OCI-LY1 (cell line): ENCODE data around the gene PDHX.

Experiments used
- H2AFZ ChIP-seq: fragments of 200-600 bp; sonication (generic), shearing (Covaris generic); 2 replicates; pipeline ENCODE4 v1.6.0; 2014; ENCODE audit warnings: antibody characterized with exemption, mild to moderate bottlenecking, low read length
- H3F3A ChIP-seq: fragments of 200-600 bp; sonication (generic), shearing (Covaris generic); 2 replicates; pipeline ENCODE4 v1.6.0; 2014; ENCODE audit warnings: mild to moderate bottlenecking, antibody characterized with exemption, low read length, moderate library complexity; ENCODE audit not compliant: insufficient read depth
- H3K27ac ChIP-seq: fragments of 200-600 bp; sonication (generic); 2 replicates; pipeline ENCODE4 v1.5.1; 2014; ENCODE audit warnings: low read length, mixed run types, mild to moderate bottlenecking, low read depth; ENCODE audit not compliant: poor library complexity, severe bottlenecking
- H3K27me3 ChIP-seq: fragments of 200-600 bp; sonication (generic); 2 replicates; pipeline ENCODE4 v1.6.0; 2014; ENCODE audit warnings: antibody characterized with exemption, mild to moderate bottlenecking, low read length, moderate library complexity; ENCODE audit not compliant: insufficient read depth
- H3K36me3 ChIP-seq: fragments of 200-600 bp; sonication (generic); 2 replicates; pipeline ENCODE4 v1.6.1; 2014; ENCODE audit warnings: mild to moderate bottlenecking, antibody characterized with exemption, low read length, moderate library complexity, mixed read lengths; ENCODE audit not compliant: insufficient read depth
- H3K4me1 ChIP-seq: fragments of 200-600 bp; sonication (generic); 2 replicates; pipeline ENCODE4 v1.5.1; 2014; ENCODE audit warnings: mild to moderate bottlenecking, low read length, moderate library complexity; ENCODE audit not compliant: insufficient read depth, severe bottlenecking
- H3K4me2 ChIP-seq: fragments of 200-600 bp; sonication (generic), shearing (Covaris generic); 2 replicates; pipeline ENCODE4 v1.6.1; 2014; ENCODE audit warnings: low read length
- H3K4me3 ChIP-seq: fragments of 200-600 bp; sonication (generic); 2 replicates; pipeline ENCODE4 v1.5.1; 2014; ENCODE audit warnings: low read length, low read depth, mild to moderate bottlenecking, mixed read lengths; ENCODE audit not compliant: poor library complexity, severe bottlenecking
- H3K79me2 ChIP-seq: fragments of 200-600 bp; shearing (Covaris generic); 2 replicates; pipeline ENCODE4 v1.6.1; 2016; ENCODE audit warnings: mixed run types, low read length, mixed read lengths; ENCODE audit not compliant: insufficient read depth
- H3K9ac ChIP-seq: fragments of 200-600 bp; sonication (generic), shearing (Covaris generic); 2 replicates; pipeline ENCODE4 v1.6.1; 2014; ENCODE audit warnings: mild to moderate bottlenecking, low read length, mixed read lengths
- H3K9me2 ChIP-seq: fragments of 200-600 bp; sonication (generic), shearing (Covaris generic); 2 replicates; pipeline ENCODE4 v1.6.1; 2014; ENCODE audit warnings: low read depth, mild to moderate bottlenecking, low read length, mixed read lengths
- H3K9me3 ChIP-seq: fragments of 200-600 bp; shearing (Covaris generic); 2 replicates; pipeline ENCODE4 v1.6.1; 2014; ENCODE audit warnings: low read length, mixed read lengths
- H4K20me1 ChIP-seq: fragments of 200-600 bp; sonication (generic), shearing (Covaris generic); 2 replicates; pipeline ENCODE4 v1.6.0; 2016; ENCODE audit warnings: mild to moderate bottlenecking, low read length; ENCODE audit not compliant: insufficient read depth
- EZH2 ChIP-seq: fragments of 200-600 bp; sonication (generic), shearing (Covaris generic); IDR thresholded peaks from 2 replicates; pipeline ENCODE4 v1.8.0; 2017; ENCODE audit warnings: borderline replicate concordance, mixed run types, mild to moderate bottlenecking, antibody characterized with exemption, low read length, moderate library complexity, mixed read lengths
- TF ChIP-seq, protein P1 (sequence below): fragments of 200-600 bp; sonication (generic), shearing (Covaris generic); IDR thresholded peaks from 2 replicates; pipeline ENCODE4 v1.5.1; 2017; ENCODE audit warnings: mild to moderate bottlenecking, antibody characterized with exemption, low read length, moderate library complexity, mixed read lengths

PDHX gene

DNA sequence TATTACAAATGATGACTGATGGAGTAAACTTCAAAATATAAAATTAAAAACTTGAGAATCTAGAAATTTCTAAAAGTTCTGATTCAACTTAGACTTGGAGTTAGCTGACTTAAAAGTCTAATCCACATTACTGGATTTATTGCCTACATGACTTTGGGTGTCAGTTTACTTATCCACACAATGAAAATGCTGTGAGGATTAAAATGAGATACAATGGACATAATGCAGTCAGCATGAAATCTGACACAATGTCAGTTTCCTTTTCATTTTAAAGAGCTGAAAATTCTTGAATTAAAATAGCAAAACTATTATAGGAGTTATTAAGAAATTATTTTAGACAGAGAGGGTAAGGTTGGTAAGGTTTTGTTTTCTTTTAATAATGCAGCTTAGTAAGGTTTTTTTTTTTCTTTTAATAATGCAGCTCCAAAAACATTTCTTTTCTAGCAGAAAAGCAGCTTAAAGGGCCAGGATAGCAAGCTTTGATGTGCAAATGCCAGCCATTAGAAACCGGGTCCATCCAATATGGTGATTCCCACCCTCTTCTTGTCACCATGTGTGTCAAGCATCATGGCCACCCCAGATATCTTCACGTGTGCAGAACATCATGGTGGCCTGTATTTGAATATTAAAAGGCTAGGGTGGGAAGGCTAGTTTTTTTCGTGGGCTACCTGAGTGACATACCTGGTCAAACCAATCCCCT, 19.1 kb upstream of the PDHX start:
- H3K4me2 ChIP-seq, result no peak overlapping the region
- peaks cover 4% of the 10 kb centered on the region; the same call in 1 of the 2 replicates for H3K36me3 ChIP-seq
- TF ChIP-seq EZH2, result no peak
- TF ChIP-seq, protein P1, sequence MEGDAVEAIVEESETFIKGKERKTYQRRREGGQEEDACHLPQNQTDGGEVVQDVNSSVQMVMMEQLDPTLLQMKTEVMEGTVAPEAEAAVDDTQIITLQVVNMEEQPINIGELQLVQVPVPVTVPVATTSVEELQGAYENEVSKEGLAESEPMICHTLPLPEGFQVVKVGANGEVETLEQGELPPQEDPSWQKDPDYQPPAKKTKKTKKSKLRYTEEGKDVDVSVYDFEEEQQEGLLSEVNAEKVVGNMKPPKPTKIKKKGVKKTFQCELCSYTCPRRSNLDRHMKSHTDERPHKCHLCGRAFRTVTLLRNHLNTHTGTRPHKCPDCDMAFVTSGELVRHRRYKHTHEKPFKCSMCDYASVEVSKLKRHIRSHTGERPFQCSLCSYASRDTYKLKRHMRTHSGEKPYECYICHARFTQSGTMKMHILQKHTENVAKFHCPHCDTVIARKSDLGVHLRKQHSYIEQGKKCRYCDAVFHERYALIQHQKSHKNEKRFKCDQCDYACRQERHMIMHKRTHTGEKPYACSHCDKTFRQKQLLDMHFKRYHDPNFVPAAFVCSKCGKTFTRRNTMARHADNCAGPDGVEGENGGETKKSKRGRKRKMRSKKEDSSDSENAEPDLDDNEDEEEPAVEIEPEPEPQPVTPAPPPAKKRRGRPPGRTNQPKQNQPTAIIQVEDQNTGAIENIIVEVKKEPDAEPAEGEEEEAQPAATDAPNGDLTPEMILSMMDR, result no peak
- no peaks in the 10 kb centered on the region for H4K20me1 ChIP-seq
- no peak overlapping the region for H3K9ac ChIP-seq
- H3K4me3 ChIP-seq, result no peak overlapping the region
- no peak overlapping the region for H2AFZ ChIP-seq
- 0 out of 2 replicates have a peak, but pooled peaks cover 5% of the 10 kb centered on the region for H3K79me2 ChIP-seq
- H3K9me2 ChIP-seq, result no peaks in the 10 kb centered on the region
- H3K27ac ChIP-seq, result no peak overlapping the region
- H3K27me3 ChIP-seq, result no peaks in the 10 kb centered on the region
- H3F3A ChIP-seq, result no peaks in the 10 kb centered on the region
- H3K4me1 ChIP-seq, result no peaks in the 10 kb centered on the region
- peaks cover 31% of the 10 kb centered on the region for H3K9me3 ChIP-seq

DNA sequence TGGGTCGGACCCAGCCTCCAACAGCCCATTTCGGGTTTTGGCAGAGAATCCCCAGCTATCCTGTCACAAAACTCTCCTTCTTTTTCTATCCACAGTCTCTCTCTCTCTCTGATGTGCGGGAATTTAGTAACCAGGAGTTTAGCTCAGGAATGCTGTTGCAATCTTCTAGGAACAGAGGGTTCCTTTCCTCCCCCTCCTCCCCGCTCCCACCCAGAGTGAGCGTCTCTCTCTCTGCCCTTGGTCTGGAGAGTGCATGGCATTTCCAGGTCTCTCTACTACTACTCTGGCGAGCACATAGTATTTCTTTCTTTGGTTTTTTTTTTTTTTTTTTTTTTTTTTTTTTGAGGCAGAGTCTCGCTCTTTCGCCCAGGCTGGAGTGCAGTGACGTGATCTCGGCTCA, 17.9 kb upstream of the PDHX start:
- peaks cover 31% of the 10 kb centered on the region for H3K9me3 ChIP-seq
- no peak overlapping the region for H3K27ac ChIP-seq
- no peaks in the 10 kb centered on the region for H3K4me1 ChIP-seq
- H3K4me3 ChIP-seq, result no peak overlapping the region
- H3K27me3 ChIP-seq, result no peaks in the 10 kb centered on the region
- no peak overlapping the region for H3K9ac ChIP-seq
- no peak overlapping the region for H2AFZ ChIP-seq
- 0 out of 2 replicates have a peak, but pooled peaks cover 5% of the 10 kb centered on the region for H3K79me2 ChIP-seq
- H3K4me2 ChIP-seq, result no peak overlapping the region
- no peaks in the 10 kb centered on the region for H3F3A ChIP-seq
- H3K36me3 ChIP-seq, result peaks cover 16% of the 10 kb centered on the region
- no peaks in the 10 kb centered on the region for H3K9me2 ChIP-seq
- no peaks in the 10 kb centered on the region for H4K20me1 ChIP-seq
- no peak for TF ChIP-seq EZH2

DNA sequence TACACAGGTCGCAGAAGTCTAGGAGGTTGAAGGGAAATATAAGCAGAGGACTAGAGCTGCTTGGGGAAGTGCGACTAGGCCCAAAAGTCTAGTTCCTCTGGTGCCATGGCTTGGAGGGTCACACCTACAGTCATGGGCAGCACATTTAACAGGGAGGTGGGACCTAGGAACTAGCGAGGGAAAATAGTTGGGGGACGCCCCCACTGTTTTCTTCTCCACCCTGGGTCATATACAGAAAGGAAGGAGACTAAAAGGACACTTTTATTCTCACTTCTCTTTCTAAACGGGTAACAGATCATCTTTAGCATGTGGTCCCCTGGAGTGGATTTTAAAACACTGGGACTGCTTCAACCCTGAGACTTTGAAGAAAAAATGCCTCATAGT, 16.8 kb upstream of the PDHX start:
- Histone ChIP-seq H3F3A (no peaks in the 10 kb centered on the region), H3K27me3 (no peaks in the 10 kb centered on the region), H3K27ac (no peak overlapping the region), H4K20me1 (no peaks in the 10 kb centered on the region), H3K4me3 (no peak overlapping the region), H3K9ac (no peak overlapping the region), H3K36me3 (peaks cover 18% of the 10 kb centered on the region), H3K9me3 (peaks cover 31% of the 10 kb centered on the region), H2AFZ (no peak overlapping the region), H3K9me2 (no peaks in the 10 kb centered on the region), H3K4me1 (no peaks in the 10 kb centered on the region), H3K4me2 (no peak overlapping the region), H3K79me2 (0 out of 2 replicates have a peak, but pooled peaks cover 5% of the 10 kb centered on the region)
- TF ChIP-seq, protein P1, result no peak
- TF ChIP-seq EZH2, result no peak
